Keratinocyte (primary cell): ENCODE data around the gene CYB5A. TPM values are rescaled to one million over a fixed set of nuclear protein-coding genes. Genes with fewer than 3 reads are reported as not detected.

Source experiments
- DNase-seq: peaks from one replicate; pipeline ENCODE4 v3.0.0-alpha.2; 2011; ENCODE audit warnings: low read depth, missing footprints, low spot score
- FAIRE-seq: peaks from 2 replicates; lab custom pipeline; 2011; peaks lifted over from hg19 to GRCh38; lab: Jason Lieb, UNC
- H2AFZ ChIP-seq: 2 replicates; pipeline ENCODE4 v1.6.0; 2012; ENCODE audit warnings: low read length, control low read depth, inconsistent platforms; ENCODE audit not compliant: control insufficient read depth
- H3K27ac ChIP-seq: 2 replicates; pipeline ENCODE4 v1.5.1; 2011; ENCODE audit warnings: low read length; ENCODE audit not compliant: control insufficient read depth, insufficient read depth
- H3K27me3 ChIP-seq: 3 replicates; pipeline ENCODE4 v1.6.0; 2011; ENCODE audit warnings: low read length; ENCODE audit not compliant: control insufficient read depth, insufficient read depth; ENCODE audit errors: extremely low read depth
- H3K36me3 ChIP-seq, 2 experiments: 2 replicates in 1 of 2; 3 replicates in 1 of 2; pipeline ENCODE4 v1.5.1; 2011; ENCODE audit warnings: low read length in 2 of 2, mild to moderate bottlenecking in 1 of 2; ENCODE audit not compliant: control insufficient read depth in 2 of 2, insufficient read depth in 2 of 2; ENCODE audit errors: extremely low read depth in 1 of 2
- H3K4me1 ChIP-seq: 3 replicates; pipeline ENCODE4 v1.5.1; 2011; ENCODE audit warnings: low read length; ENCODE audit not compliant: control insufficient read depth, insufficient read depth; ENCODE audit errors: extremely low read depth
- H3K4me2 ChIP-seq: 3 replicates; pipeline ENCODE4 v1.6.0; 2011; ENCODE audit warnings: low read depth, low read length; ENCODE audit not compliant: control insufficient read depth, insufficient read depth; ENCODE audit errors: extremely low read depth
- H3K4me3 ChIP-seq, 3 experiments: fragments of 200-600 bp in 1 of 3; sonication (generic) in 1 of 3; 2 replicates in 2 of 3; 3 replicates in 1 of 3; pipeline ENCODE4 v1.5.1; 2011 to 2016; ENCODE audit warnings: low read length in 3 of 3, mild to moderate bottlenecking in 3 of 3, control low read depth in 2 of 3, inconsistent platforms in 1 of 3, low read depth in 1 of 3, mixed read lengths in 1 of 3, mixed run types in 1 of 3, moderate library complexity in 1 of 3; ENCODE audit not compliant: control insufficient read depth in 2 of 3, insufficient read depth in 2 of 3; ENCODE audit errors: extremely low read depth in 1 of 3
- H3K79me2 ChIP-seq: 2 replicates; pipeline ENCODE4 v1.6.0; 2012; ENCODE audit warnings: low read length; ENCODE audit not compliant: control insufficient read depth, insufficient read depth
- H3K9ac ChIP-seq: 3 replicates; pipeline ENCODE4 v1.6.0; 2011; ENCODE audit warnings: low read length; ENCODE audit not compliant: control insufficient read depth, insufficient read depth; ENCODE audit errors: extremely low read depth
- H3K9me1 ChIP-seq: 3 replicates; pipeline ENCODE4 v1.6.0; 2011; ENCODE audit warnings: low read length; ENCODE audit not compliant: control insufficient read depth, insufficient read depth; ENCODE audit errors: extremely low read depth
- H3K9me3 ChIP-seq: 2 replicates; pipeline ENCODE4 v1.5.1; 2012; ENCODE audit warnings: low read depth, low read length; ENCODE audit not compliant: control insufficient read depth
- H4K20me1 ChIP-seq: 3 replicates; pipeline ENCODE4 v1.6.0; 2011; ENCODE audit warnings: low read length; ENCODE audit not compliant: control insufficient read depth, insufficient read depth; ENCODE audit errors: extremely low read depth
- EZH2 ChIP-seq: IDR thresholded peaks from one replicate; pipeline ENCODE4 v1.6.1; 2012; ENCODE audit warnings: inconsistent platforms, mild to moderate bottlenecking, low read length, moderate library complexity
- dilution Hi-C: fragments of 300-500 bp; cut with MboI; formaldehyde crosslinking; loops from one replicate; pipeline ENCODE4 v1.7.0; 2020; ENCODE audit warnings: low sequenced_read_pairs; ENCODE audit not compliant: extremely low pct_ligation_motif_present
- polyA plus RNA-seq, 5 experiments: library from polyadenylated mRNA; depleted of rRNA in 3 of 5; stranded (reverse) in 3 of 5; stranded (forward) in 1 of 5; unstranded in 1 of 5; fragments of >200 nt; gene quantifications; 1 replicate in 1 of 5; 2 replicates in 3 of 5; 3 replicates in 1 of 5; pipeline versions ENCODE4 v1.2.1 to v1.2.3, GENCODE V29; 2011 to 2012; ENCODE audit warnings: missing spikeins in 2 of 5, low read depth in 1 of 5, low replicate concordance in 1 of 5
- TF ChIP-seq, protein P1 (sequence below), 3 experiments: IDR thresholded peaks in 1 of 3; conservative IDR thresholded peaks in 1 of 3; optimal IDR thresholded peaks in 1 of 3; 2 replicates in 2 of 3; 3 replicates in 1 of 3; pipeline versions ENCODE3 to v1.5.1; 2011; ENCODE audit warnings: low read length in 3 of 3, mild to moderate bottlenecking in 3 of 3, moderate library complexity in 2 of 3, control low read depth in 1 of 3, inconsistent platforms in 1 of 3; ENCODE audit not compliant: insufficient read depth in 2 of 3; ENCODE audit errors: extremely low read depth in 1 of 3

The CYB5A gene
- polyA plus RNA-seq, 1 donor (not counting 4 experiments of a cell fraction or from before 2014, with no cell fraction given), result 49.4 TPM

- Histone ChIP-seq H3K4me2 (no peak overlapping the region), H3K27me3 (no peaks in the 10 kb centered on the region), H3K79me2 (no peaks in the 10 kb centered on the region), H3K27ac (no peak overlapping the region), H3K9ac (no peak overlapping the region), H2AFZ (no peak overlapping the region), H4K20me1 (no peaks in the 10 kb centered on the region), H3K36me3 (no peaks in the 10 kb centered on the region), H3K4me1 (no peaks in the 10 kb centered on the region), H3K9me3 (no peaks in the 10 kb centered on the region), H3K9me1 (no peaks in the 10 kb centered on the region), H3K4me3 (no peak overlapping the region)
- DNase-seq (no peak), FAIRE-seq (no peak)
- dilution Hi-C loops, result no loop called here
- TF ChIP-seq EZH2, result no peak
- TF ChIP-seq, protein P1, sequence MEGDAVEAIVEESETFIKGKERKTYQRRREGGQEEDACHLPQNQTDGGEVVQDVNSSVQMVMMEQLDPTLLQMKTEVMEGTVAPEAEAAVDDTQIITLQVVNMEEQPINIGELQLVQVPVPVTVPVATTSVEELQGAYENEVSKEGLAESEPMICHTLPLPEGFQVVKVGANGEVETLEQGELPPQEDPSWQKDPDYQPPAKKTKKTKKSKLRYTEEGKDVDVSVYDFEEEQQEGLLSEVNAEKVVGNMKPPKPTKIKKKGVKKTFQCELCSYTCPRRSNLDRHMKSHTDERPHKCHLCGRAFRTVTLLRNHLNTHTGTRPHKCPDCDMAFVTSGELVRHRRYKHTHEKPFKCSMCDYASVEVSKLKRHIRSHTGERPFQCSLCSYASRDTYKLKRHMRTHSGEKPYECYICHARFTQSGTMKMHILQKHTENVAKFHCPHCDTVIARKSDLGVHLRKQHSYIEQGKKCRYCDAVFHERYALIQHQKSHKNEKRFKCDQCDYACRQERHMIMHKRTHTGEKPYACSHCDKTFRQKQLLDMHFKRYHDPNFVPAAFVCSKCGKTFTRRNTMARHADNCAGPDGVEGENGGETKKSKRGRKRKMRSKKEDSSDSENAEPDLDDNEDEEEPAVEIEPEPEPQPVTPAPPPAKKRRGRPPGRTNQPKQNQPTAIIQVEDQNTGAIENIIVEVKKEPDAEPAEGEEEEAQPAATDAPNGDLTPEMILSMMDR (optimal IDR thresholded peaks at IDR 0.05 in 1 of 3, IDR thresholded peaks at IDR 0.05 in 1 of 3, conservative IDR thresholded peaks at IDR 0.05 in 1 of 3; ENCODE audit: extremely low read depth in 1 of 3, insufficient read depth in 2 of 3, low read length in 3 of 3), result no peak
Measured at GRCh38 chr18:74334242-74334893, 42.6 kb upstream of the CYB5A start.

GRCh38 chr18:74333091-74333490 is 41.3 kb upstream of the CYB5A start:
- TF ChIP-seq, protein P1 (optimal IDR thresholded peaks at IDR 0.05 in 1 of 3, IDR thresholded peaks at IDR 0.05 in 1 of 3, conservative IDR thresholded peaks at IDR 0.05 in 1 of 3; ENCODE audit: extremely low read depth in 1 of 3, insufficient read depth in 2 of 3, low read length in 3 of 3), result no peak
- no peak for TF ChIP-seq EZH2
- H2AFZ ChIP-seq, result no peak overlapping the region

More at GRCh38 chr18:74333091-74333490, 41.3 kb upstream of the CYB5A start:
- H3K4me1 ChIP-seq, result no peaks in the 10 kb centered on the region
- no peak overlapping the region for H3K4me2 ChIP-seq
- no peak for DNase-seq
- H3K79me2 ChIP-seq, result no peaks in the 10 kb centered on the region
- dilution Hi-C loops, result no loop called here
- no peak for FAIRE-seq
- H3K27me3 ChIP-seq, result no peaks in the 10 kb centered on the region
- H3K9me1 ChIP-seq, result no peaks in the 10 kb centered on the region
- H3K9ac ChIP-seq, result no peak overlapping the region
- H3K27ac ChIP-seq, result no peak overlapping the region
- H3K9me3 ChIP-seq, result no peaks in the 10 kb centered on the region
- H3K4me3 ChIP-seq, result no peak overlapping the region
- no peaks in the 10 kb centered on the region for H3K36me3 ChIP-seq
- H4K20me1 ChIP-seq, result no peaks in the 10 kb centered on the region
